ENCODE data around the gene ADORA1. TPM values are rescaled to one million over a fixed set of nuclear protein-coding genes. Genes with fewer than 3 reads are reported as not detected.

ADORA1 gene
- total and polyA plus RNA-seq, 2 donors (not counting 3 experiments of a cell fraction or from before 2014, with no cell fraction given) = 0.15 TPM; not detected in 1

GRCh38 chr1:203190949-203191348 lies 63.4 kb downstream of the ADORA1 start:
- Histone ChIP-seq H4K20me1 (replicated peaks; ENCODE audit: control insufficient read depth, extremely low read depth, insufficient read depth, low read length) (no peaks in the 10 kb centered on the region), H3K9me3 (replicated peaks; ENCODE audit: control insufficient read depth, insufficient read depth, low read length) (no peaks in the 10 kb centered on the region), H3K4me1 (ENCODE audit: control insufficient read depth, extremely low read depth, insufficient read depth, low read length) (no peaks in the 10 kb centered on the region), H3K9ac (replicated peaks; ENCODE audit: extremely low read depth, insufficient read depth, low read length) (no peak overlapping the region), H3K27me3 (ENCODE audit: control insufficient read depth in 2 of 2, insufficient read depth in 2 of 2, low read length in 2 of 2) (peaks cover 15% of the 10 kb centered on the region in 2 experiments), H3K4me3 (replicated peaks in 1 of 3; ENCODE audit: insufficient read depth in 1 of 3, low read depth in 1 of 3, low read length in 3 of 3) (no peak overlapping the region), H2AFZ (ENCODE audit: low read depth, low read length) (no peak overlapping the region), H3K27ac (ENCODE audit: insufficient read depth, low read depth, low read length) (no peak overlapping the region), H3K79me2 (ENCODE audit: control insufficient read depth, insufficient read depth, low read length) (no peaks in the 10 kb centered on the region), H3K4me2 (ENCODE audit: insufficient read depth, low read length) (no peak overlapping the region), H3K36me3 (ENCODE audit: control insufficient read depth in 2 of 2, extremely low read depth in 1 of 2, insufficient read depth in 2 of 2, low read length in 2 of 2) (no peaks in the 10 kb centered on the region), H3K9me1 (replicated peaks; ENCODE audit: control insufficient read depth, extremely low read depth, insufficient read depth, low read length) (no peaks in the 10 kb centered on the region)
- dilution Hi-C loops (cut with MboI; ENCODE audit: extremely low pct_ligation_motif_present, low sequenced_read_pairs) (no loop called here), intact Hi-C loops (cut with micrococcal nuclease) (no loop called here)
- TF ChIP-seq GATA2 (IDR thresholded peaks at IDR 0.05; ENCODE audit: insufficient read depth, insufficient read length, low read depth, low read length) (no peak), POLR2A (IDR thresholded peaks at IDR 0.05; ENCODE audit: low read depth, low read length) (no peak), POLR2AphosphoS5 (IDR thresholded peaks at IDR 0.05; ENCODE audit: insufficient read depth, low read depth, low read length) (no peak), JUN (IDR thresholded peaks at IDR 0.05; ENCODE audit: borderline replicate concordance, insufficient read depth, insufficient read length, low read depth) (no peak), MAX (IDR thresholded peaks at IDR 0.05; ENCODE audit: insufficient read depth, insufficient read length) (no peak), MYC (IDR thresholded peaks at IDR 0.05; ENCODE audit: low read depth, low read length) (no peak), EZH2 (IDR thresholded peaks at IDR 0.05; ENCODE audit: borderline replicate concordance, low read depth, low read length, severe bottlenecking) (no peak), FOS (IDR thresholded peaks at IDR 0.05; ENCODE audit: borderline replicate concordance, insufficient read depth, low read length) (no peak)
- ChIA-PET CTCF (interaction anchor here (1.6 to 1.9 kb wide), 2 partner anchors 19 to 76 kb away, joined by 4 read pairs; no protein-coding TSS in a partner anchor), POLR2A (no interaction called here)
- DNase-seq (ENCODE audit: low read depth, low spot score) = no peak
- FAIRE-seq = no peak
- no TSS peak for BruUV-seq (replicated peaks)

- Histone ChIP-seq H3K36me3 (ENCODE audit: control insufficient read depth in 2 of 2, extremely low read depth in 1 of 2, insufficient read depth in 2 of 2, low read length in 2 of 2) (no peaks in the 10 kb centered on the region), H3K9me1 (replicated peaks; ENCODE audit: control insufficient read depth, extremely low read depth, insufficient read depth, low read length) (no peaks in the 10 kb centered on the region), H3K27ac (ENCODE audit: insufficient read depth, low read depth, low read length) (no peak overlapping the region), H3K27me3 (ENCODE audit: control insufficient read depth in 2 of 2, insufficient read depth in 2 of 2, low read length in 2 of 2) (peaks cover 2 to 8% of the 10 kb centered on the region in 2 experiments), H3K4me3 (replicated peaks in 1 of 3; ENCODE audit: insufficient read depth in 1 of 3, low read depth in 1 of 3, low read length in 3 of 3) (no peak overlapping the region), H4K20me1 (replicated peaks; ENCODE audit: control insufficient read depth, extremely low read depth, insufficient read depth, low read length) (no peaks in the 10 kb centered on the region), H3K4me2 (ENCODE audit: insufficient read depth, low read length) (no peak overlapping the region), H3K9me3 (replicated peaks; ENCODE audit: control insufficient read depth, insufficient read depth, low read length) (no peaks in the 10 kb centered on the region), H3K9ac (replicated peaks; ENCODE audit: extremely low read depth, insufficient read depth, low read length) (no peak overlapping the region), H3K79me2 (ENCODE audit: control insufficient read depth, insufficient read depth, low read length) (no peaks in the 10 kb centered on the region), H2AFZ (ENCODE audit: low read depth, low read length) (no peak overlapping the region), H3K4me1 (ENCODE audit: control insufficient read depth, extremely low read depth, insufficient read depth, low read length) (no peaks in the 10 kb centered on the region)
- intact Hi-C loops (cut with micrococcal nuclease) = no loop called here
- dilution Hi-C loops (cut with MboI; ENCODE audit: extremely low pct_ligation_motif_present, low sequenced_read_pairs) = no loop called here
- no peak for TF ChIP-seq GATA2 (IDR thresholded peaks at IDR 0.05; ENCODE audit: insufficient read depth, insufficient read length, low read depth, low read length)
- TF ChIP-seq POLR2AphosphoS5 (IDR thresholded peaks at IDR 0.05; ENCODE audit: insufficient read depth, low read depth, low read length) = no peak
- TF ChIP-seq, protein P1, sequence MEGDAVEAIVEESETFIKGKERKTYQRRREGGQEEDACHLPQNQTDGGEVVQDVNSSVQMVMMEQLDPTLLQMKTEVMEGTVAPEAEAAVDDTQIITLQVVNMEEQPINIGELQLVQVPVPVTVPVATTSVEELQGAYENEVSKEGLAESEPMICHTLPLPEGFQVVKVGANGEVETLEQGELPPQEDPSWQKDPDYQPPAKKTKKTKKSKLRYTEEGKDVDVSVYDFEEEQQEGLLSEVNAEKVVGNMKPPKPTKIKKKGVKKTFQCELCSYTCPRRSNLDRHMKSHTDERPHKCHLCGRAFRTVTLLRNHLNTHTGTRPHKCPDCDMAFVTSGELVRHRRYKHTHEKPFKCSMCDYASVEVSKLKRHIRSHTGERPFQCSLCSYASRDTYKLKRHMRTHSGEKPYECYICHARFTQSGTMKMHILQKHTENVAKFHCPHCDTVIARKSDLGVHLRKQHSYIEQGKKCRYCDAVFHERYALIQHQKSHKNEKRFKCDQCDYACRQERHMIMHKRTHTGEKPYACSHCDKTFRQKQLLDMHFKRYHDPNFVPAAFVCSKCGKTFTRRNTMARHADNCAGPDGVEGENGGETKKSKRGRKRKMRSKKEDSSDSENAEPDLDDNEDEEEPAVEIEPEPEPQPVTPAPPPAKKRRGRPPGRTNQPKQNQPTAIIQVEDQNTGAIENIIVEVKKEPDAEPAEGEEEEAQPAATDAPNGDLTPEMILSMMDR (IDR thresholded peaks at IDR 0.05; ENCODE audit: extremely low read depth in 1 of 2, insufficient read depth in 1 of 2, low read depth in 1 of 2, low read length in 2 of 2) = no peak
- TF ChIP-seq JUN (IDR thresholded peaks at IDR 0.05; ENCODE audit: borderline replicate concordance, insufficient read depth, insufficient read length, low read depth) = no peak
- no peak for TF ChIP-seq FOS (IDR thresholded peaks at IDR 0.05; ENCODE audit: borderline replicate concordance, insufficient read depth, low read length)
- no peak for TF ChIP-seq EZH2 (IDR thresholded peaks at IDR 0.05; ENCODE audit: borderline replicate concordance, low read depth, low read length, severe bottlenecking)
- no peak for TF ChIP-seq POLR2A (IDR thresholded peaks at IDR 0.05; ENCODE audit: low read depth, low read length)
- no peak for TF ChIP-seq MYC (IDR thresholded peaks at IDR 0.05; ENCODE audit: low read depth, low read length)
- TF ChIP-seq MAX (IDR thresholded peaks at IDR 0.05; ENCODE audit: insufficient read depth, insufficient read length) = no peak
- ChIA-PET CTCF (interaction anchor here (1.4 to 1.7 kb wide), 3 partner anchors 20 to 156 kb away, joined by 3 to 13 read pairs (median 7); no protein-coding TSS in a partner anchor), POLR2A (no interaction called here)
- DNase-seq (ENCODE audit: low read depth, low spot score) (no peak), FAIRE-seq (no peak)
- BruUV-seq (replicated peaks) = no TSS peak
These were observed 68.8 kb downstream of the ADORA1 start for GRCh38 chr1:203196371-203196770.
